SU-DHL-6 (cell line): ENCODE data around the gene ALDH4A1.

Experiments
- H2AFZ ChIP-seq: fragments of 200-600 bp; sonication (generic); 2 replicates; pipeline ENCODE4 v1.6.1; 2014; ENCODE audit warnings: low read depth, mild to moderate bottlenecking, moderate library complexity, mixed read lengths, antibody characterized with exemption, low read length; ENCODE audit not compliant: severe bottlenecking
- H3F3A ChIP-seq: fragments of 200-600 bp; shearing (Covaris generic); 2 replicates; pipeline ENCODE4 v1.6.0; 2016; ENCODE audit warnings: antibody characterized with exemption, mild to moderate bottlenecking; ENCODE audit not compliant: insufficient read depth
- H3K27ac ChIP-seq: fragments of 200-600 bp; sonication (generic); 2 replicates; pipeline ENCODE4 v1.5.1; 2016; ENCODE audit warnings: low read depth, mild to moderate bottlenecking, low read length, moderate library complexity, mixed read lengths
- H3K27me3 ChIP-seq: fragments of 200-600 bp; sonication (generic), shearing (Covaris generic); 2 replicates; pipeline ENCODE4 v1.6.0; 2014; ENCODE audit warnings: mild to moderate bottlenecking, low read length
- H3K36me3 ChIP-seq: fragments of 200-600 bp; sonication (generic); 2 replicates; pipeline ENCODE4 v1.6.1; 2014; ENCODE audit warnings: mild to moderate bottlenecking, low read length, mixed read lengths
- H3K4me2 ChIP-seq: fragments of 300-600, 200-600 bp; shearing (Covaris generic), sonication (generic); 2 replicates; pipeline ENCODE4 v1.6.0; 2014; ENCODE audit warnings: low read length, low read depth, mild to moderate bottlenecking; ENCODE audit not compliant: poor library complexity, severe bottlenecking
- H3K4me3 ChIP-seq: fragments of 200-600 bp; sonication (generic); 2 replicates; pipeline ENCODE4 v1.5.1; 2014; ENCODE audit warnings: antibody characterized with exemption, low read length, mild to moderate bottlenecking, mixed read lengths; ENCODE audit not compliant: insufficient read depth, poor library complexity, severe bottlenecking
- H3K79me2 ChIP-seq: fragments of 200-600 bp; sonication (generic); 2 replicates; pipeline ENCODE4 v1.6.1; 2014; ENCODE audit warnings: mild to moderate bottlenecking, low read length, moderate library complexity; ENCODE audit not compliant: insufficient read depth
- H3K9ac ChIP-seq: fragments of 200-600 bp; sonication (generic); 2 replicates; pipeline ENCODE4 v1.7.0; 2014; ENCODE audit warnings: mild to moderate bottlenecking, low read length
- H3K9me2 ChIP-seq: fragments of 200-600 bp; sonication (generic); replicated peaks from 2 replicates; pipeline ENCODE4 v1.6.1; 2014; ENCODE audit warnings: low read length; ENCODE audit not compliant: insufficient read depth
- H3K9me3 ChIP-seq: fragments of 200-600 bp; sonication (generic); 2 replicates; pipeline ENCODE4 v1.6.1; 2014; ENCODE audit warnings: low read length, mixed read lengths; ENCODE audit not compliant: insufficient read depth
- H4K20me1 ChIP-seq: fragments of 200-600 bp; sonication (generic); 2 replicates; pipeline ENCODE4 v1.6.1; 2014; ENCODE audit warnings: low read depth, mild to moderate bottlenecking, antibody characterized with exemption, low read length, moderate library complexity, mixed read lengths
- EZH2phosphoT487 ChIP-seq: fragments of 200-600 bp; sonication (generic), shearing (Covaris generic); conservative IDR thresholded peaks from 2 replicates; pipeline ENCODE4 v1.6.1; 2018; ENCODE audit warnings: mild to moderate bottlenecking, antibody characterized with exemption, low read length, moderate library complexity, mixed read lengths
- TF ChIP-seq, protein P1 (sequence below): fragments of 200-600 bp; sonication (generic); IDR thresholded peaks from one replicate; pipeline ENCODE4 v1.5.1; 2017; ENCODE audit warnings: antibody characterized with exemption, mild to moderate bottlenecking, low read length, moderate library complexity; ENCODE audit not compliant: insufficient read depth, poor library complexity, severe bottlenecking

Gene ALDH4A1

GRCh38 chr1:18879791-18880309 lies 22.5 kb downstream of the ALDH4A1 start:
- H3K9me3 ChIP-seq = no peaks in the 10 kb centered on the region
- H3K9ac ChIP-seq = no peak overlapping the region

DNA sequence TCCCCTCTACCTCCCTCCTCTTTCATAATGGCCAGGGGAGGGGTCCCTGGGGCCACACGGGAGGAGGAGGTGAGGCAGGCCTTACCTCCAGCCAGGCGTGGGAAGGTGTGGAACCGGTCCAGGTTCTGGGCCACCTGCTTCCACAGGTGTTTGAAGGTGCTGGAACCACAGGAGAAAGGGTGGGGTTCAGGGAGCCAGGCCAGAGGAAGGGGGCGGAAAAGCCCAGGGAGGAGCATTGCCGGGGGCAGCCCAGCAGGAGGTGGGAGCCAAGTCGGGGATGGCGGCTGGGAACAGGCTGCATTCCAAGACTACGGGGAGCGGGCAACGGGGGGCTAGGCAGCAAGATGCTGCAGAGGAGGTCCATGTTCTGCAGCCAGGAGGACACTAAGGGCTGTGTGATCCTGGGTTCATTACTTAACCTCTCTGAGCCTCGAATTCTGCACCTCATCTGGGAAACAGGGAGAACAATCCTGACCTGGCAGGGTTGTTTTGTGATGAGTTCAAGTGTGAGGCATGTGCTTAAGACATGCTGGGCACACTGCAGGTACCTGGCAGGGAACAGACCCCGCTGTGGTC lies 23.1 kb downstream of the ALDH4A1 start:
- no peaks in the 10 kb centered on the region for H3K36me3 ChIP-seq
- H2AFZ ChIP-seq = no peak overlapping the region
- no peaks in the 10 kb centered on the region for H3K79me2 ChIP-seq
- H3K4me2 ChIP-seq = no peak overlapping the region
- TF ChIP-seq EZH2phosphoT487 = no peak
- TF ChIP-seq, protein P1, sequence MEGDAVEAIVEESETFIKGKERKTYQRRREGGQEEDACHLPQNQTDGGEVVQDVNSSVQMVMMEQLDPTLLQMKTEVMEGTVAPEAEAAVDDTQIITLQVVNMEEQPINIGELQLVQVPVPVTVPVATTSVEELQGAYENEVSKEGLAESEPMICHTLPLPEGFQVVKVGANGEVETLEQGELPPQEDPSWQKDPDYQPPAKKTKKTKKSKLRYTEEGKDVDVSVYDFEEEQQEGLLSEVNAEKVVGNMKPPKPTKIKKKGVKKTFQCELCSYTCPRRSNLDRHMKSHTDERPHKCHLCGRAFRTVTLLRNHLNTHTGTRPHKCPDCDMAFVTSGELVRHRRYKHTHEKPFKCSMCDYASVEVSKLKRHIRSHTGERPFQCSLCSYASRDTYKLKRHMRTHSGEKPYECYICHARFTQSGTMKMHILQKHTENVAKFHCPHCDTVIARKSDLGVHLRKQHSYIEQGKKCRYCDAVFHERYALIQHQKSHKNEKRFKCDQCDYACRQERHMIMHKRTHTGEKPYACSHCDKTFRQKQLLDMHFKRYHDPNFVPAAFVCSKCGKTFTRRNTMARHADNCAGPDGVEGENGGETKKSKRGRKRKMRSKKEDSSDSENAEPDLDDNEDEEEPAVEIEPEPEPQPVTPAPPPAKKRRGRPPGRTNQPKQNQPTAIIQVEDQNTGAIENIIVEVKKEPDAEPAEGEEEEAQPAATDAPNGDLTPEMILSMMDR = no peak
- H3K4me3 ChIP-seq = no peak overlapping the region
- H3K9me2 ChIP-seq = no peaks in the 10 kb centered on the region
- no peaks in the 10 kb centered on the region for H3F3A ChIP-seq
- H3K9ac ChIP-seq = no peak overlapping the region
- no peaks in the 10 kb centered on the region for H4K20me1 ChIP-seq
- H3K9me3 ChIP-seq = no peaks in the 10 kb centered on the region
- no peaks in the 10 kb centered on the region for H3K27me3 ChIP-seq
- no peak overlapping the region for H3K27ac ChIP-seq

More at GRCh38 chr1:18879791-18880309, 22.5 kb downstream of the ALDH4A1 start:
- no peak overlapping the region for H3K27ac ChIP-seq
- H3K36me3 ChIP-seq = no peaks in the 10 kb centered on the region
- no peaks in the 10 kb centered on the region for H4K20me1 ChIP-seq
- TF ChIP-seq EZH2phosphoT487 = no peak
- TF ChIP-seq, protein P1 = no peak
- no peak overlapping the region for H2AFZ ChIP-seq
- no peak overlapping the region for H3K4me3 ChIP-seq
- H3K79me2 ChIP-seq = no peaks in the 10 kb centered on the region
- no peaks in the 10 kb centered on the region for H3K27me3 ChIP-seq
- no peak overlapping the region for H3K4me2 ChIP-seq
- no peaks in the 10 kb centered on the region for H3F3A ChIP-seq
- no peaks in the 10 kb centered on the region for H3K9me2 ChIP-seq

DNA sequence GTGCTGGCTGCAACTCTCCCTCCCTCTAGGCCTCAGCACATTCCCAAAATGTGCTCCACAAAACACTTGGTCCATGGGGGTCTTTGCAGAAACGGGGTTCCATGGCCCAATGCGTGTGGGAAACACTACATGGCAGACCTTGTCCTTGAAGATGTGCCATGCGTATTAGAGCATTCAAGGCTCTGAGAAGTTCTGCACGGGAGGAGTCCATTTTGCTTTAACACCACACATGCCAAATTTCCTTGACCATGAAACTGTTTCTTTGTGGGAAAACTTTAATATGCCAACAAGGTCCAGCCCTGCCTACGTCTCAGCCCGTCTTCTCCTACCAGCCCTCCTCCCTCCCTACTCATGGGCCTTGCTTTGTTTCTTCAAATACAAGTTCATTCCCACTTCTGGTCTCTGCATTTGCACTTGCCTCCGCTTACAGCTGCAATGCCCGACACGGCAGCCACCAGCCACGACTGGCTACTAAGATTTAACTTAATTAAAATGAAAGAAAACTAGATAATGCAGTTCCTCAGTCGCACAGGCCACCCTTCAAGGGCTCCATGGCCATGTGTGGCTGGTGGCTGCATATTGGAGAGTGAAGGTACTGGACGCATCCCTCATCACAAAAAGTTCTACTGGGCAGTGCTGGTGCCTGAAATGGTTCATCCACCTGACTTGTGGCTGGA lies 23.7 kb downstream of the ALDH4A1 start:
- Histone ChIP-seq H2AFZ (no peak overlapping the region), H3K36me3 (no peaks in the 10 kb centered on the region), H3K9me2 (no peaks in the 10 kb centered on the region), H4K20me1 (no peaks in the 10 kb centered on the region), H3K4me3 (no peak overlapping the region), H3K9me3 (no peaks in the 10 kb centered on the region), H3K27me3 (no peaks in the 10 kb centered on the region), H3K27ac (no peak overlapping the region), H3K79me2 (no peaks in the 10 kb centered on the region), H3F3A (no peaks in the 10 kb centered on the region), H3K4me2 (no peak overlapping the region), H3K9ac (no peak overlapping the region)
- TF ChIP-seq EZH2phosphoT487 = no peak
- TF ChIP-seq, protein P1 = no peak
